Measurements from ENCODE around the gene PARG. TPM values are rescaled to one million over a fixed set of nuclear protein-coding genes. Genes with fewer than 3 reads are reported as not detected.
"Not testable (repeated sequence)": the region's sequence is repeated elsewhere in the genome, so short reads cannot be mapped to it uniquely, and the experiment has no call there.

The PARG gene
- total RNA-seq, 1 experiment from 2014 or later: 27.3 TPM

GRCh38 chr10:49916451-49916850 is 25.4 kb downstream of the PARG start:
- DNase-seq (ENCODE audit: low read depth); in situ Hi-C loops (cut with HindIII; ENCODE audit: low pct_unique_long_range_greater_than_20kb, low sequenced_read_pairs): not testable (repeated sequence)

GRCh38 chr10:49910295-49910694 is 31.5 kb downstream of the PARG start:
- DNase-seq (ENCODE audit: low read depth); in situ Hi-C loops (cut with HindIII; ENCODE audit: low pct_unique_long_range_greater_than_20kb, low sequenced_read_pairs): not testable (repeated sequence)

- in situ Hi-C loops (cut with HindIII; ENCODE audit: low pct_unique_long_range_greater_than_20kb, low sequenced_read_pairs): not testable (repeated sequence)
- peak; percentile 33 for DNase-seq (ENCODE audit: low read depth)
Observed at GRCh38 chr10:49908290-49909080, 33.3 kb downstream of the PARG start.

- DNase-seq (ENCODE audit: low read depth); in situ Hi-C loops (cut with HindIII; ENCODE audit: low pct_unique_long_range_greater_than_20kb, low sequenced_read_pairs): not testable (repeated sequence)
Observed at GRCh38 chr10:49903829-49904228, 38.0 kb downstream of the PARG start.

GRCh38 chr10:49900406-49900805 is 41.4 kb downstream of the PARG start:
- DNase-seq (ENCODE audit: low read depth); in situ Hi-C loops (cut with HindIII; ENCODE audit: low pct_unique_long_range_greater_than_20kb, low sequenced_read_pairs): not testable (repeated sequence)

GRCh38 chr10:49899999-49900398 is 41.8 kb downstream of the PARG start:
- in situ Hi-C loops (cut with HindIII; ENCODE audit: low pct_unique_long_range_greater_than_20kb, low sequenced_read_pairs); DNase-seq (ENCODE audit: low read depth): not testable (repeated sequence)

GRCh38 chr10:49890025-49890424 is 51.8 kb downstream of the PARG start:
- in situ Hi-C loops (cut with HindIII; ENCODE audit: low pct_unique_long_range_greater_than_20kb, low sequenced_read_pairs); DNase-seq (ENCODE audit: low read depth): not testable (repeated sequence)

GRCh38 chr10:49884739-49885331 is 57.0 kb downstream of the PARG start:
- in situ Hi-C loops (cut with HindIII; ENCODE audit: low pct_unique_long_range_greater_than_20kb, low sequenced_read_pairs); DNase-seq (ENCODE audit: low read depth): not testable (repeated sequence)

GRCh38 chr10:49883852-49884251 is 58.0 kb downstream of the PARG start:
- not testable (repeated sequence) for DNase-seq (ENCODE audit: low read depth)

GRCh38 chr10:49882327-49882726 is 59.5 kb downstream of the PARG start:
- DNase-seq (ENCODE audit: low read depth); in situ Hi-C loops (cut with HindIII; ENCODE audit: low pct_unique_long_range_greater_than_20kb, low sequenced_read_pairs): not testable (repeated sequence)

More at GRCh38 chr10:49883852-49884251, 58.0 kb downstream of the PARG start:
- in situ Hi-C loops (cut with HindIII; ENCODE audit: low pct_unique_long_range_greater_than_20kb, low sequenced_read_pairs): not testable (repeated sequence)

- DNase-seq (ENCODE audit: low read depth); in situ Hi-C loops (cut with HindIII; ENCODE audit: low pct_unique_long_range_greater_than_20kb, low sequenced_read_pairs): not testable (repeated sequence)
Observed at GRCh38 chr10:49872740-49873139, 69.1 kb downstream of the PARG start.

GRCh38 chr10:49871462-49871861 is 70.4 kb downstream of the PARG start:
- in situ Hi-C loops (cut with HindIII; ENCODE audit: low pct_unique_long_range_greater_than_20kb, low sequenced_read_pairs); DNase-seq (ENCODE audit: low read depth): not testable (repeated sequence)

- DNase-seq (ENCODE audit: low read depth); in situ Hi-C loops (cut with HindIII; ENCODE audit: low pct_unique_long_range_greater_than_20kb, low sequenced_read_pairs): not testable (repeated sequence)
Observed at GRCh38 chr10:49859933-49860332, 81.9 kb downstream of the PARG start.

- DNase-seq (ENCODE audit: low read depth); in situ Hi-C loops (cut with HindIII; ENCODE audit: low pct_unique_long_range_greater_than_20kb, low sequenced_read_pairs): not testable (repeated sequence)
Observed at GRCh38 chr10:49858697-49859382, 83.0 kb downstream of the PARG start.

GRCh38 chr10:49849520-49849919 is 92.3 kb downstream of the PARG start:
- DNase-seq (ENCODE audit: low read depth); in situ Hi-C loops (cut with HindIII; ENCODE audit: low pct_unique_long_range_greater_than_20kb, low sequenced_read_pairs): not testable (repeated sequence)

- in situ Hi-C loops (cut with HindIII; ENCODE audit: low pct_unique_long_range_greater_than_20kb, low sequenced_read_pairs): no loop called here
- no peak for DNase-seq (ENCODE audit: low read depth)
Observed at GRCh38 chr10:49844775-49845595, 96.8 kb downstream of the PARG start.

- in situ Hi-C loops (cut with HindIII; ENCODE audit: low pct_unique_long_range_greater_than_20kb, low sequenced_read_pairs): not testable (repeated sequence)
Observed at GRCh38 chr10:49842333-49842628, 99.5 kb downstream of the PARG start.

GRCh38 chr10:49841615-49842332 is 100.1 kb downstream of the PARG start:
- DNase-seq (ENCODE audit: low read depth): no peak
- in situ Hi-C loops (cut with HindIII; ENCODE audit: low pct_unique_long_range_greater_than_20kb, low sequenced_read_pairs): no loop called here

More at GRCh38 chr10:49842333-49842628, 99.5 kb downstream of the PARG start:
- not testable (repeated sequence) for DNase-seq (ENCODE audit: low read depth)
